GM18873 (cell line): Measurements from ENCODE around the gene BEND7.

ENCODE experiments used
- ATAC-seq: cut with Tn5 transposase; IDR thresholded peaks from one replicate; pipeline ENCODE4 v1.9.1; 2021; ENCODE audit warnings: mild to moderate bottlenecking, moderate library complexity, moderate number of reproducible peaks; ENCODE audit not compliant: unreplicated experiment, low FRiP score

The BEND7 gene

DNA sequence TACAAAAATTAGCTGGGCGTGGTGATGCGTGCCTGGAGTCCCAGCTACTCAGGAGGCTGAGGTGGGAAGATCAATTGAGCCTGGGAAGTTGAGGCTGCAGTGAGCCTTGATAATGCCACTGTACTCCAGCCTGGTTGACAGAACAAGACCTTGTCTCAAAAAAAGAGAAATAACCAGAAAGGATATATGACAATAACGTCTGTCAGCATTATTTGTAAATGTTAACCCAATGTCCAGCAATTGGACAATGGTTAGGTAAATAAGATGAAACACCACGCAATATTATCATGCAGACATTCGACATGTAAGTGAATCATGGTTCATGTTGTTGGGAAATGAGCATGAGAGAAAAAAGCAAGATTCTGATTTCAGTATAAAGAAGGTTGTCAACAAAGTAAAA is 136.1 kb downstream of the BEND7 start:
- no peak for ATAC-seq
